ENCODE data around the gene TMEM82.

The TMEM82 gene

DNA sequence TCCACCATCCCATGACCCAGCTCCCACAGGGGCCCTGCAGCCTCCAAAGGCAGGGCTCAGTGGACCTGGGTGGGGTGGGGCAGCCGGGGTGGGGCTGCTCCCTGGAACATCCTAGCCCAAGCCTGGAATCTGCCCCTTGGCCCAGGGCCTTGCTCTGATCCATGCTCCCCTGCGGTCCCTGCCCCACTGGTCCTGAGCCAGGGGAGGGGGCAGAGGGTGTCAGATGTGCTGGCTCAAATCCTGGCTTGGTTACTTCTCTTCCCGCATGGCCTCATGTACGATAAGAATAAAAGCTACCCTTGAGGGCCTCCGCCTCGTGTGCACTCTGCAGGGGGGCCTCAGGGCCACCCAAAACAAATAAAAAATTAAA lies 5.4 kb upstream of the TMEM82 start:
- DNase-seq: no peak

- no peak for DNase-seq
Observed at GRCh38 chr1:15737324-15738319, 4.7 kb upstream of the TMEM82 start.

- DNase-seq: no peak
Observed at GRCh38 chr1:15738416-15739113, 3.7 kb upstream of the TMEM82 start.

- no peak for DNase-seq
Observed at GRCh38 chr1:15739259-15739658, 3.0 kb upstream of the TMEM82 start.

DNA sequence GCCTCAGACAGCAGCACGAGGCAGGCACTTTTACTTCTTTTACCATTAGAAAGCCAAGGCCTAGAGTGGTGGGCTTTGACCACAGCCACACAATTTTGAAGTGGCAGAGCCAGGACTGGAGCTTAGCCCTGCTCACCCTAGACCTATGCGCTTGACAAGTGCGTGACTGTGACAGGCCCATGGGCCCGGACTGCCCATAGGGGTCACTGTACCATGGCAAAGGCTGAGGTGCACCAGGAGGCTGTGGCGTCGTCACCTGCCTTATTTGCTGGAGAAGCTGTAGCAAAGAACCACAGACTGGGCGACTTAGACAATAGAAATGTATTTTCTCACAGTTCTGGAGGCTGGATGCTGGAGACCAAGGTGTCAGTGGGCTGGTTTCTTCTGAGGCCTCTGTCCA lies 2.6 kb upstream of the TMEM82 start:
- DNase-seq: no peak

GRCh38 chr1:15740924-15741850 lies 1.1 kb upstream of the TMEM82 start:
- peak; percentile 57 for DNase-seq

- DNase-seq: no peak
Observed at GRCh38 chr1:15744122-15744679, 1.9 kb downstream of the TMEM82 start.

DNA sequence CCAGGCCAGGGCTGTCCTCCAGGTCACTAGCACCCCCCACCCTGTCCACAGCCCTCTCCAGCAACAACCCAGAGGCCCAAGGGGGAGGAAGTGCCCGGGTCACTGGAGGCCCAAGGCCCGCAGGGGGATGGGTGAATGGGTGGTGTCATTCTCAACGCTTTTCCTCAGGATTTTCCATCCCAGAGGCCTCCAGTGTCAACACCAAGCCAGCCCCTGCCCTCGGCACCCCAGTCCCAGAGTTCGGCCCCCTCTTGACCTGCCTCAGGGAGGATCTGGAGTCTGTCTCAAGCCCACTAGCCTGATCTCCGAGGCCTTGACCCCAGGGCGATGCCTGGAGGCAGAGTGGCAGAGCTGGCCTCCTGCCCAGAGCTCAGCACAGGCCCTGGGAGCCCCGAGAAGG lies 5.1 kb downstream of the TMEM82 start:
- DNase-seq: no peak

DNA sequence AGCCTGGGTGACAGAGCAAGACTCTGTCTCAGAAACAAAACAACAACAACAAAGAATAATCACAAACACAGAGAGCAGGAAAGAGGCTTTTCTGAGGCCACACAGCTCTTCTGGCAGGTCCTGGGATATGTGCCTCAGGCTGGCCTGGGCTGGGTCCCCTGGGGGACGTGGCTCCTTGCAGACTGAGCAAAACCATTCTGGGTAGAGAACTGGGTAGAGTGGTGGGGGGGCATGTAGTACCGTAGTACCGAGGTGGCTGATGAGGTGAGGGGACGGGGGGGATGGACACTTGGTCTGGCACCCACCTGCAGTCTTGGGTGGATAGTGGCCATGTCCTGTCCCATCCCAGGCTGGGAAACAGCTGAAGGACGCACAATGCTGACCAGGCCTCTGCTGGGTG lies 6.0 kb downstream of the TMEM82 start:
- no peak for DNase-seq

DNA sequence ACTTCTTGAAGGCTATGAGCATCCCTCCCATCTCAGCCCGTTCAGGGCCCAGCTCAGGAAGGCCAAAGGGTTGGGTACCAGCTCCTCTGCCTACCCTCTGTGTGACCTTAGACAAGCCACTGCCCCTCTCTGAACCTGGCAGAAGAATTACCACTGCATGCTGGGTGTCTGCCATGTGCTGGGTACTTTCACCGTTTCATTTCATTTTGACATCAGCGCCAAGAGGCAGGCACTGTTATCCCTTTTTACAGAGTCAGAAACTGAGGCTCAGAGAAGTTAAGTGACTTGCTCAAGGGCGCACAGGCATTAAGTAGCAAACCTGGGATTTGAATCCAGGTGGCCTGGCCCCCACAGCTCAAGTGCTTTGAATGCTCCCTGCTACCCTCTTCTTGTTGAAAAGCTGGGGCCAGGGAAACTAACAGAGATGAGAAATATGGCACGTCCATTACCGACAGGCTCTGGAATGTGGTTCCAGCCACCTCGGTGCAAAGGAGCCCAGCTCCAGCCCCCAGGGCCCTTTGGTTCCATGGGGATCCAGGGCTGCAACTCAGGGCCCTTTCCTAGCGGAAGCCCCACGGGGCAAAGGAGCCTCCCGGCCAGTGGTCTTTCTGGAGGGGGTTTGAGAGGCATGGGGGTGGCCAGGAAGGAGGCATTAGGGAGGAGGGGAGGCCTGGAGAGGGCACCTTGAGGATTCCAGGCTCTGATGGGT lies 6.5 kb downstream of the TMEM82 start:
- DNase-seq: no peak

GRCh38 chr1:15749399-15750291 lies 7.3 kb downstream of the TMEM82 start:
- no peak for DNase-seq

DNA sequence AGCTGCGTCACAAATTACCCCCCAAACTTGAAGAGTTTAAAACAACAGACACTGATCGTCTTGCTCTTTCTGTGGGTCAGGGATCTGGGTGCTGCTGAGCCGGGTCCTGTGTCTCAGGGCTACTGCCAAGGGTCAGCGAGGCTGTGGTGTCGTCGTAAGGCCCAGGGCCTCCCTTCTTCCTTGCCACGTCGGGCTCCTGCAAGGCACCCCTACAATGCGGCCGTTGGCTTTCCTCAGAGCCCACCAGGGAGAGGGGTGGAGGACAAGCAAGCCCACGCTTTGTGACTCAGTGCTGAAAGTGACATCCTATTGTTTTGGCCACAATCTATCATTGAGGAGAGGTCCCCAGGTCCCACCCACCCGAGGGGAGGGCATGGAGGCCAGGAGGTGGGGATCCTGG lies 8.6 kb downstream of the TMEM82 start:
- DNase-seq: no peak

DNA sequence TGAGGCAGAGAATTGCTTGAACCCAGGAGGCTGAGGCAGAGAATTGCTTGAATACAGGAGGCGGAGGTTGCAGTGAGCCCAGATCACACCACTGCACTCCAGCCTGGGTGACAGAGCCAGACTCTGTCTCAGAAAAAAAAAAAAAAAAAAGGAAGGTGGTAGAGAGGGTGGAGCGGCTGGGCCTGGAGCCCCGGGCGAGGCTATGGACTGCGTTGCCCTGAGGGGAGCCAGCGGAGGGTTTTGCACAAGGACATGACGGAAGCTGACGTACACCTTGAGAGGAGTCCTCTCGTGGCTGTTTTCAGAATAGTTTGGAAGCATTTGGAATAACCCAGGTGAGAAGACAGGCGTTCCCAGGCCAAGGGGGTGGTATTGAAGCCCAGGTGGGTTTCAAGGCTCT lies 9.4 kb downstream of the TMEM82 start:
- DNase-seq: no peak

DNA sequence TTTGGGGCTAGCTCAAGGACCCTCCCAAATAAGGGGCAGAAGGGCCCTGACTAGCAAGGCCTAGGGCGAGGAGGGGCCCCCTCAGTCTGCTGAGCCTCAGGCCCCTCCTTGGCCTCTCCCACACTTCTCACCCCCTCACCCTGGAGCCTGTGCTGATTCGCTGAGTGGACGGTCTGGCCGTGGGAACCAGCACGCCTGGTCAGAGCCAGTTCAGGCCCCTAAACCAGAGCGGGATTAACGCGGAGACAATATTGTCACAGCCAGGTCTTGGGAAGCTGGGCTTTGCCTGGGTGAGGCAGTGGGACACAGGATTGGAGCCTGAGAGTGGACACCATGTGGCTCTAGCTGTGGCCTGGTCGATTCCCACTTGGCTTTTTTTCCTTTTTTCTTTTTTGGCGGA lies 11.5 kb downstream of the TMEM82 start:
- DNase-seq: no peak

- DNase-seq: no peak
Observed at GRCh38 chr1:15755021-15755645, 12.8 kb downstream of the TMEM82 start.

- no peak for DNase-seq
Observed at GRCh38 chr1:15755646-15756040, 13.3 kb downstream of the TMEM82 start.

DNA sequence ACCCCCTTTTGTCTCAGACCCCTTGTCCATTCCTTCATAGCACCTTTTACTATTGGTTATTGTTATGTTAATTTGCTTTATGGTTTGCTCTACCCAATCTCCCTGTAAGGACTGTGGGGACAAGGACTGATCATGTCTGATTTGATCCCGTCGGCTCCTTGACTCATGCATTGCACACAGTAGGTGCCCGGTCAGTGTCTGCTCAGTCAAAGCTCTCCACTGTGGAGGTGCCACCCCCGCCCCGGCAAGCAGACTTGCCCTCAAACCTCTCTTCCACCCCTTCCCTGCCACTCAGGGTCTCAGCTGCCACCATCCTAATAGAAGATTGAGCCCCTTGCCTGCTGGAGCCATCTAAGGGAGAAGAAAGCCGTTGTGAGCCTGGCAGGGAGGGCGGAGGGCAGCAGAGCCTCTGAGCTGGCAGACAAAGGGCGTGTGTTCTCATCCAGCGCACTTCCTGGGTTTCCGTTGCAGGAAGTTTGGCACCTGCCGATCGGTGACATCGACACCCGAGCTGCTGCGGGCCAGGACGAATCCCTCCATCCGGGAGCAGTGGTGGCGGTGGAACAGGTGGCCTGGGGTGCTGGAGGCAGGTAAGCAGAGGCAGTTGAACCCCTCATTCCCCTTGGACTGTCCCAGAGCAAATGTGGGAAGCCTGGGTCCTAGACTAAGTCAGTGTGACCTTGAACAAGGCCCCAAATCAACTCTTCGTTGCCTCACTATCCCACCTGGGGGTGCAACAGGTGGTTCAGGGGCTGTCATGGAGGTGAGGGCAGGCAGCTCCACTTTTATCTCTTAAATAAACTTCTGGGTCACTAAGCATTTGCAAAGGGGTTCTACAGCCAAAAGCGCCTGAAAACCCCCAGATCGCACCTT lies 14.1 kb downstream of the TMEM82 start:
- DNase-seq: peak; percentile 75

DNA sequence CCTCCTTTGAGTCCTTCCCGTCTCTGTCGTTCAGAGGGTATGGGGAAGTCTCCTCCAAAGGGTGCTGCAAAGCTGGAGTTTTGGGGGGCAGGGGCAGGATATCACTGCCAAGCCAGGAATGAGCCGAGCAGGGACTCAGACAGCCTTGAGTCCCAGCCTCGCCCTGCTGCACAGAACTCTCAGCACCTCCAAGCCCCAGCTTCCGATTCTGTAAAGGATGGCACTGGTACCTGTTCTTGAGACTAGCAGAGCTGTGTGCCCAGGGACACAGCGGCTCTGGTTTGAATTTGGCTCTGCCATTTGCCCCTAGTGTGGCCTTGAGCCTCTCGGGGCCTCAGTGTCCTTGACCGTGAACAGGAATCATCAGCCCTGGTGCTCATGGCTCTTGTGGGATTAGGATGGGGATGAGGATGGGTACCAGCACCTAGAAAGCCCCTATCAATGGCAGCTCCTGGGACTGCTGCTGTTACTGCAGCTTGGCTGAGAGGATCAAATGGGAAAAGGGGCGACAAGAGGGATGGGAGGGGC lies 14.8 kb downstream of the TMEM82 start:
- no peak for DNase-seq
